Measurements from ENCODE around the gene DNAAF1.

The DNAAF1 gene

DNA sequence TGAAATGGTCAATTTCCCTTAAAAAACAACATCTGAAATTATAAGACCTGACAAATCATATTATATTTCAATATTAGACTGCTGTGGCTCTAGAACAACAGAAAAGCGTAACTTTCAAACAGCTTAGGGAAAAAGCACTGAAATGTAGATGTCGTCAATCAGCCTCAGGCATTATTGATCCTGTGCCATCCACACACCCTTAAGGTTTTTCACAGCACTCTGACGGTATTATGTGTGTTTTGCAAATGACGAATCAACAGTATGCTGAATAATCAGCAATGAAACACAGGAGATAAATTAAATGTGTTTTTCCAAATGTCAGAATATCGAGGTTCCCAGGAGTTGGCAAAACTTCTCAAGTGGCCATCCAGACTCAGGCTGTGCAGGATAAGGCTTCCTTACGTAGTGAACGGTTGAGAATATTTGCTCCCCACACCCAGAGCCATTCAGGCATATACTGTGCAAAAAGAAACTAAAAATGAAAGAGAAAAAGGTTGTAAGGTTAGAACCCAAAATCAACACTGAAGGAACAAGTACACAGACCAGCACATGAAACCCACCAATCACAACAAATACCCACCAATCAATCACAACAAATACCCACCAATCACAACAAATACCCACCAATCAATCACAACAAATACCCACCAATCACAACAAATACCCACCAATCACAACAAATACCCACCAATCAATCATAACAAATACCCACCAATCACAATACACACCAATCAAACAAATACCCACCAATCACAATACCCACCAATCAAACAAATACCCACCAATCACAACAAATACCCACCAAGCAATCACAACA, 20.6 kb upstream of the DNAAF1 start:
- DNase-seq, result no peak

- no peak for DNase-seq
Observed at GRCh38 chr16:84131117-84131516, 14.0 kb upstream of the DNAAF1 start.

GRCh38 chr16:84132527-84133285, 12.4 kb upstream of the DNAAF1 start:
- peak; percentile 59 for DNase-seq

DNA sequence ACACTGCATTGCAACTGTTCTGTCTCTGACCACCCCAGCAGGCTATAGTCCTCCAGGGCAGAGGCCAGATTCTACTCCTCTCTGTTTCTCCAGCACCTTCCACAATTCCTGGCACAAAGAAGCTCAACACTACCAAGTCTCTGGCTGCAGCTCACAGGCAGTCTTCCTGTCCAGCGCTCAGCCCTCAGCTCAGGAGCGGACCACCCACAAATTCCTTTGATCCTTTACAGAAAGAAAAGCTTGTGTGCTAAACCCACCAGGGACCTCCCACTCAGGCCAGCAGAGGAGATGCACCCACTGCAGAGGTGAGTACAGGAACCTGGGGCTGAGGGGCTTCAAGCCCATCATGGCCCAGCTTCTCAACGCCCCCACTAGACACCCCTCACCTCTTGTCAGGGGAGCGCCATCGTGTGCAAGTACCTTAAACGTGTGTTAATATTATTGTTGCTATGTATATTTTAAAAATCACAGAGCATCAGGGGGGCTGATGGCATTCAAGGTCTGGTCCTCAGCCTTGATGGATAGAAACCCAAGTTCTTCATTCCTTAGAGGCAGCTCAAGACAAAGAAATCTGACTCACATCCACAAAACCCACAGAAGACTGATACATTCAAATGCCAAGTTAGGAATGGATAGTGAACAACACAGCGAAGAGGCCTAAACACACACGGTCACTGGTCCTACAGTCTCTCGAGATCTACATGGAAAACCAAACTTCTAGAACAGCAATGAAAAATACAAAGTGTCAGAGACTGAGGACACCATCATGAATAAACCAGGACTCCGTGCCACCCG, 8.6 kb upstream of the DNAAF1 start:
- DNase-seq, result no peak

DNA sequence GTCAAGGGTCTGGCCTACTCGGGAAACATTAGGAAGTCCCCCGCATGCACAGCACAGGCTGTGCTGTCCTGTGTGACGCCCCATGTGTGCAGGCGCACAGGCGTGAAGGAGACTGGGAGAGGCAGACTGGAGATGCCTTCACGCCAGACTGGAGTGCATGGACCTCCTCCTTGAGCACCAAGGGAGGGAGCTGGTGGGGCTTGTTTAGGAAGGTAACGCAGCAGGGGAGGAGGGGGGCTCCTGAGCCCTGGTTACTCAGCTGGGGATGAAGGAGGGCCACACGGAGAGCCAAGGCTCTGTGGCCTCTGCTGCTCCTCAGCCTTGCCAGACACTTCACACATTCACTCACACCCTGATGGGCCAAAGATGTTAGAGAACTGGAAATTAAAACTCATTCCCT, 7.8 kb upstream of the DNAAF1 start:
- DNase-seq, result no peak

DNA sequence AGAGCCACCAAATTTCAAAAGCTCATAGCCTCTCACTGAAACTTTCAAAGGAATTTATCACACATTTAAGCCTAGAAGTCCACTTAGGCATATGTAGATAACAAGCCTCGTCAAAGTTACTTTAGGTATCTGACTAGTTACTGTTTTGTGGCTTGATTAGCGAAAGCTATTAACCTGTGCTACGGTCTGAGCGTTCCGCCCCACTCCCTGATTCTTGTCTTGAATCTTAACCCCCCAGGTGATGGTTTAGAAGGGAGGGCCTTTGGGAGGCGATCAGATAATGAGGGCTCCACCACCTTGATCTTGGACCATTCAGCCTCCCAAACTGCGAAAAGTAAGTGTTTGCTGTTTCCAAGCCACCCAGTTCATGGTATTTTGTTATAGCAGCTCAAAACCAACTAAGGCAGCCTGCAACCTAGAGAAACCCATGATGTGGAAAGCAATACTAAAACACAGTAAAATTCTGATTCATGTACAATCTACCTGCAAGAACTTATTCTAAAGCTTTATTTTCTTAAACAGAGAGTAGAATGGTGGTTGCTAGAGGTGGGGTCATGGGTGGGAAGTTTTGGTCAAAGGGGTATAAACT, 7.2 kb upstream of the DNAAF1 start:
- no peak for DNase-seq

GRCh38 chr16:84138500-84138823, 6.6 kb upstream of the DNAAF1 start:
- DNase-seq, result no peak

DNA sequence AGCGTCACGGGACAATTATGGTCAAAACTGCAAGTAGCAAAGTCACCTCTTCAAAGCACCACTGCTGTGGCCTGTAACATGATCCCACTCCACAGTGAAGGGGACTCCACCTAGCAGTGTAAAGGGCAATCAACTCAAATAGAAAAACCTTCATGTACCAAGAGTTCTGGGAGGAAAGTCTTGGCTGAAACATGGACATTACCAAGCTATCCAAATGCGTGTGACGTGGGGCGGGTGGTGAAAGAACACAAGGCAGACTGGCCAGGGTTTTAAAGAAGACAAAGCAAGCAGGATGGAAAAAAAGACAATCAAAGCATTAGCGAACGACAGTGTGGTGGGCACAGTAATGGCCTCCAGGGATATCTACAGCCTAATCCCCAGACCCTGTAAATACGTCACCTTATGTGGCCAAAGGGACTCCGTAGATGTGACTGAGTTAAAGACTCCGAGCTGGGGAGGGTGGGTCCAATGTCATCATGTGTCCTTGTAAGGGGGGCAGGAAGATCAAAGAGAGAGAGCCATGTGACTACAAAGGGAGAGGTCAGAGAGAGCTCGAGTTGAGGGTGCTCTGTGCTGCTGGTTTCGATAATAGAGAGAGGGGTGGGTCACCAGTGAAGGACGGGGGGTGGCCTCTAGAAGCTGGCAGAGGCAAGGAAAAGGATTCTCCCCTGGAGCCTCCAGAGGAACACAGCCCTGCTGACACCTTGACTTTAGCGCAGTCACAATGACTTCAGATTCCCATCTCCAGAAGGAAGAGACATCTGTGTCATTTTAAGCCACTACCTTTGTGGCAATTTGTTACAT, 6.1 kb upstream of the DNAAF1 start:
- DNase-seq, result peak; percentile 89

- DNase-seq, result peak; percentile 24
Observed at GRCh38 chr16:84139628-84140258, 5.4 kb upstream of the DNAAF1 start.

GRCh38 chr16:84141143-84141670, 3.9 kb upstream of the DNAAF1 start:
- peak; percentile 30 for DNase-seq

GRCh38 chr16:84143081-84143480, 2.0 kb upstream of the DNAAF1 start:
- no peak for DNase-seq

DNA sequence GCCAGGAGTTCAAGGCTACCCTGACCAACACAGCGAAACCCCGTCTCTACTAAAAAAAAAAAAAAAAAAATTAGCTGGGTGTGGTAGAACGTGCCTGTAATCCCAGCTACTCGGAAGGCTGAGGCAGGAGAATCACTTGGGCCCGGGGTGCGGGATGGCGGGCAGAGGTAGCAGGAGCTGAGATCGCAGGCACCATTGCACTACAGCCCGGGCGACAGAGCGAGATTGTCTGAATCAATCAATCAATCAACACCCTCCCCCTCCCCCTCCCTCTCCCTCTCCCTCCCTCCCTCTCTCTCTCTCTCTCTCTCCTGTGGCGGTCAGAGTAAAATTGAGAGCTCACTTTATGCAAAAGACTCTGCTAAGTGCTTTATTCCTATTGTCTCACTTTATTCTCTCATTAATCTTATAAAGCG, 1.3 kb upstream of the DNAAF1 start:
- DNase-seq, result no peak

DNA sequence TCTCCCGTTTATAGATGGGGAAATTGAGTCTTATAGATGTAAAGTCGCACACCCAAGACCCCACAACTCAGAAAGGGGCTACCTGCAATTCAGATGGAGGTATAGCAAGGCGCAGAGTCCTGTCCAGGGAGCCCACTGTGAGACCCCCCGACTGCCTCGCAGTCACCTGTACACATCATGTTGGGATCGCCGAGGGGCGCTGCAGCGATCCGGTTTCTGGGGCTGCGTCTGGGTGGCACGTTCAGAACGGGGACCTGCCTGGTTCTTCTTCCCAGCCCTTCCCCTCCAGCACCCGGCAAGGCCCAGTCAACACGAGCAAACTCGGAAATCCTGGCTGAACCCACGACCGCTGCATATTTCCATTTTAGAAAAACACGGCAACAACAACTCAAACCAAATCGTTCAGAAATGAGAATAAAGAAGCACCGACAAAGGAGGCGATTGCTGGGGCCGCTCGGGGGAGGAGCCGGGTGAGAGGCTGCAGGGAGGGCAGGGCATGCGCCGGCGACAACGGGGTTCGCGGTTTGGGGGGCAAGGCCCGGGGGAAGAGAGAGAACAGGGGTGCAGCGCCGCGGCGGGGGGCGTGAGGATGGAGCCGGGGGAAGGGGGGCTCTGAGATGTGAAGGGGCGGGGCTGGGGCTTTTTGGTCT, 774 bp upstream of the DNAAF1 start:
- DNase-seq, result peak; percentile 60

DNA sequence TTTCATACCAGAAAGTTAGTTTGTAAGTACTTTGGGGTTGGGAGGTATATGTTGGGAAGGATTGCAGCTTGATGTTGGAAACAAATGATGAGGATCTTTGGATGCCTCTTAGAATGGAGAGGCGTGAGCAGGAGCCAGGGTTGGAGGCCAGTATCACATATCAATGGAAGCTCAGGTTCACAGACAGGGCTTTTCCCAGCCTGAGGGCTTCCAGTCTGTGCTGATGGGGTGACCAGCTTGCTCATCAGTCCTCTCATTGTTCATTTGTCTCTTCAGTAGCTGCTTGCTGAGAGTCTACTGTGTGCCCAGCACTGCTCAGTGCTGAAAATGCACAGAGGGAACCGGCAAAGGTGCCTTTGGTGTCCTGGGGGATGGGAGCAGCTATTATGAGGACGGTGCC, 5.8 kb downstream of the DNAAF1 start:
- DNase-seq, result no peak

DNA sequence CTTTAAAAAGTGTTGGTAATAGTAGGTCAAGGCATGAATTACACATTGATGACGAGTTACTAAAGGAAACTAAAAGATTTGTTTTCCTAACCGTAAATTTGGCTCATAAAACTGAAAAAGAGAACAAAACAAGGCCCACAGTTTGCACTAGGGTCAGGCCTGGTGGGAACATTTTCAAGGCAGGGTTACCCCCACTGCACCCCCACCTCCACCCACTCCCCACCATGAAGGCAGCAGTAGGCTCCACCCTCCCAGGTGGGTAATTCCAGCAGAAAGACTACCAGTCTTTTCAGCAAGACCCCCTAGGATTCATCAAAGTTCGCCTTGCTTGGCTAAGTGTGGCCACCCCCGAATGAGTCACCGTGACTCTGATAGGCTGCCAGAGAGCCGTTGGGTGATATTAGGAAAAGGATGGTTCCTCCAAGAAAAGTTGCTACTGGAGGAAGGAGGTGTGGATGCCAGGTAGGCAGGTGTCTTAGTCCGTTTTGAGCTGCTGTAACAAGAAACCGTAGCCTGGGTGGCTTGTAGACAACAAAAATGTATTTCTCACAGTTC, 8.6 kb downstream of the DNAAF1 start:
- no peak for DNase-seq

GRCh38 chr16:84155226-84155625, 10.1 kb downstream of the DNAAF1 start:
- DNase-seq, result no peak

GRCh38 chr16:84155771-84156170, 10.7 kb downstream of the DNAAF1 start:
- peak; percentile 80 for DNase-seq

DNA sequence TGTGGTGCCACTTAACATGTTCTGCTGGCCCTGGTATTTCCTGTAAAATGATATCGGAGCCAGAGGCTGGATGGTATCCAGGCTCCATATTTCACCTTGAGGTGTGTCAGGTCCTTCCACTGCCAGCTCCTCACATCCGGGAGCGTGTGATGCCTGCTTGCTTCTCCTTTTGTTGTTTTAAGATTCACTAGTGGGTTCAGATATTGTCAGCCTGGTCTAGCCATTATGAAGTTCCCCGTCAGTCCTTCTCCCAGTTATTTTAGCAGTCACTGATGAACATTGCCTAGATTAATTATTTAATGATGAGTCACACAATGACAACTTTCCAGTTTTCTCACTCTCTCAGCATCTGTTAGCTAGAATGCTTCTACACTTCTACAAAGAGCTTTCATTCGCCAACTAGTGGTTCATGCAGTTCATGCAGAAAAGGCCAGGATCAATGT, 11.3 kb downstream of the DNAAF1 start:
- peak; percentile 34 for DNase-seq

DNA sequence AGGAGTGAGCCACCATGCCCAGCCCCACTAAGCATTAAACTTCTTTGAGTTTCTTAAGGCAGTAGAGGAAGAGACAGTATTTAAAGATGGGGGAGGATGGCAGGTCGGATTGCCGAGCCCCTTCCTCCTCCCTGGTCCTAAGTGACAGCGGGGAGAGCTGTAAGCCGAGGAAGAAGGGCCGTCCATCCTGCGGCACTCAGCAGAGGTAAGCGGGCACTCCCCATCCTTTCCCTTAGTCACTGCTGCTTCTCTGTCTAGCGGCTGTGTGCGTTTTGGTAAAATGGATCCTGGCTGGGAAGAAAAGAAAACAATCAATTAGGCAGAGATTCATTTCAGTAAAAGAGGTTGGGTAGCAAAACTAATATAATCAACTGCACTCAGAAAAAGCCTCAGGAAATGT, 13.9 kb downstream of the DNAAF1 start:
- no peak for DNase-seq

DNA sequence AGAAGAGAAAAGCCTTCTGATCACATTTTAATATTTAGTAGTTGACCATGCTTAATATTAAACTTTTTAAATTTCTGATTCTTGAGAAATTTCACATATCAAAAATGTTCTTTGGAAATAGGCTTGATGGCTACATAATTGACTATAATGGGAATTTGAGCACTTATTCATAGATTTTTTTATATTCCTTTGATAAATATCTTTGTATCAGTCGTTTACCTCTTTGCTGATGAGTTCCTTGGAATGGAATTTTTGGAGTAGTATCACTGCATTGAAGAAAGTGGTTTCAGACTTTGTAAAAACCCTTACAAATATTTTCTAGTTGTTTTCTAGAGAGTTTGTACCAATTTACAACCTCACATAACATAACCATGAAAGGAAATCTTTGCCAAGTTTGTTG, 14.7 kb downstream of the DNAAF1 start:
- DNase-seq, result no peak

GRCh38 chr16:84161037-84161436, 15.9 kb downstream of the DNAAF1 start:
- DNase-seq, result no peak
